ENCODE measurements around the gene SUFU. TPM values are rescaled to one million over a fixed set of nuclear protein-coding genes. Genes with fewer than 3 reads are reported as not detected.
A peak's percentile ranks its signal among the peaks of the same experiment; 100 is the strongest.

SUFU gene
- total RNA-seq, 4 donors from 2014 or later = 5.0 to 8.9 (median 6.8) TPM

DNA sequence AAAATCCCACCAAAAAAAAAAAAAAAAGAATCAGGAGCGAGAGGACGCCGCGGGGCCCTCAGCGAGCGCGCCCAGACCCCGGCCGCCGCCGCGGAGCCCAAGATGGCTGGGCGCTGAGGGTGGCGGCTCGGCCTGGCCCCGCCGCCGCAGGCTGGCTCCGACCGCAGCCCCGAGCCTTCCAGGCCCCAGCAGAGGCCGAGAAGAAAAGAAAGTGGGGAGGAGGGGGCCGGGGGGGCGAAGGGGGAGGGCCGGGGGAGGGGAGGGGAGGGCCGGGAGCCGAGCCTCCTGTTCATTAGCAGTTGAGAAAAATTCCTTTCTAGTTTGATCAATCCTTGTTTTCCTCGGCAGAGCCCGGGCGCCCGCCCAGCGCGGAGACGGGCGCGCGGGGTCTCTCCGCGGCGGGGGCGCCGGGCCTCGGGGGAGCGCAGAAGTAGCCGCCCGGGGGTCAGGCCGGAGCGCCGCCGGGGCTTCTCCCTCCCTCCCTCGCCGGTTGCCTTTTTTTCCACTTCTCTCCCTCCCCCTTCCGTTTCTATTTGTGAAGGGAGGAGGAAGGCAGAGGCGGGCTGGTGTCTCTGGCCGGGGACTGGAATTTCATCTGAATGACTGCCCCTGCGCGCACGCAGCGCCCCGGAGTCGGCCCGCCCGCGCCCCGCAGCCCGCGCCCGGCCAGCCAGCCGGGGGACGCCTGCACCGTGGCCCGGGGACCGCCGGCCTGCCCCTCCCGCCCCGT, 139.7 kb downstream of the SUFU start:
- peak overlapping the region; percentile 85 to 94 (median 90) for H3K4me3 ChIP-seq
- DNase-seq = no peak

DNA sequence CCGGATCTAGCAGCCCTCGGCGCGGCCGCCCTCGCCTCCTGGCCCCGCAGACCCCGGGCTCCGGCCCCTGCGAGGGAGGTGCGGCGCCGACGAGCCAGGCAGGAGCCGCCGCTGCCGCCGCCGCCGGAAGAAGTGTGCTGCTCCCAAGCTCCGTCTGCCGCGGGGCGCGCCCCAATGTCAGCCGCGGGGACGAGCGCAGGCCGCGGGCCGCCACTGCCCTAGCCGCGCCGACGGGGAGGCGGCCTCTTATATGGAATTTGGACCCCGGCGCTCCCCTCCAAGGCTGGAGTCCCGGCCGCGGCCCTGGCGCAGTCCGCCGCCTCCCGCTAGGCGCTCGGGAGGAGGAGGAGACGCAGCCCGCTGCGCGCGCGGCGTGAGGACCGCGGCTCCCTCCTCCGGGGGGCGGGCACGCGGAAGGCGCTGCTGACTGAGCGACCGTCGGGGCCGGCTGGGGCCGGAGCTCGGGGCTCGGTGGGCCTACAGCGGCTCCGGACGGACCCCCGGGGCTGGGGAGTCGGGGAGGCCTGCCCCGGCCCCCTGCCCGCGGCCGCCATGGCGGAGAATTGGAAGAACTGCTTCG, 140.4 kb downstream of the SUFU start, which contains the start of gene TRIM8:
TRIM8 (plus strand) TSS at position 414 of the 580 bp plus-strand sequence; CDS start at position 553, 139 bp downstream.
- Histone ChIP-seq H3K27me3 (no peaks in the 10 kb centered on the region), H3K36me3 (no peaks in the 10 kb centered on the region), H3K9me3 (no peaks in the 10 kb centered on the region), H3K4me3 (peak within 1 kb of the TSS; percentile 85 to 94 (median 90)), H3K4me1 (peaks cover 31 to 46% (median 31%) of the 10 kb centered on the region in 3 donors), H3K27ac (peak within 1 kb of the TSS; percentile 97 to 100 (median 99))
- no CpG with 5 or more reads among the region's 80 CpGs for WGBS, 2 donors
- peak in 2 of 4 donors; percentile 11 to 56 for TF ChIP-seq POLR2A (IDR thresholded peaks at IDR 0.05)
- TF ChIP-seq, protein P1, sequence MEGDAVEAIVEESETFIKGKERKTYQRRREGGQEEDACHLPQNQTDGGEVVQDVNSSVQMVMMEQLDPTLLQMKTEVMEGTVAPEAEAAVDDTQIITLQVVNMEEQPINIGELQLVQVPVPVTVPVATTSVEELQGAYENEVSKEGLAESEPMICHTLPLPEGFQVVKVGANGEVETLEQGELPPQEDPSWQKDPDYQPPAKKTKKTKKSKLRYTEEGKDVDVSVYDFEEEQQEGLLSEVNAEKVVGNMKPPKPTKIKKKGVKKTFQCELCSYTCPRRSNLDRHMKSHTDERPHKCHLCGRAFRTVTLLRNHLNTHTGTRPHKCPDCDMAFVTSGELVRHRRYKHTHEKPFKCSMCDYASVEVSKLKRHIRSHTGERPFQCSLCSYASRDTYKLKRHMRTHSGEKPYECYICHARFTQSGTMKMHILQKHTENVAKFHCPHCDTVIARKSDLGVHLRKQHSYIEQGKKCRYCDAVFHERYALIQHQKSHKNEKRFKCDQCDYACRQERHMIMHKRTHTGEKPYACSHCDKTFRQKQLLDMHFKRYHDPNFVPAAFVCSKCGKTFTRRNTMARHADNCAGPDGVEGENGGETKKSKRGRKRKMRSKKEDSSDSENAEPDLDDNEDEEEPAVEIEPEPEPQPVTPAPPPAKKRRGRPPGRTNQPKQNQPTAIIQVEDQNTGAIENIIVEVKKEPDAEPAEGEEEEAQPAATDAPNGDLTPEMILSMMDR (IDR thresholded peaks at IDR 0.05) = peak in 1 of 6 experiments; percentile 13
- intact Hi-C loops (cut with DNase I) = no loop called here
- no peak for DNase-seq

More for the DNA sequence above, 139.7 kb downstream of the SUFU start:
- H3K36me3 ChIP-seq = no peaks in the 10 kb centered on the region
- H3K4me1 ChIP-seq = peaks cover 24 to 40% (median 25%) of the 10 kb centered on the region in 3 donors
- H3K9me3 ChIP-seq = no peaks in the 10 kb centered on the region
- peak overlapping the region; percentile 97 to 100 (median 99) for H3K27ac ChIP-seq
- TF ChIP-seq, protein P1 (IDR thresholded peaks at IDR 0.05) = peak in 1 of 6 experiments; percentile 4
- TF ChIP-seq POLR2A (IDR thresholded peaks at IDR 0.05) = peak in 2 of 4 donors; percentile 60 to 87
- intact Hi-C loops (cut with DNase I) = no loop called here
- 1% methylated on average over 17 to 45 of the region's 76 CpGs for WGBS, 2 donors
- no peaks in the 10 kb centered on the region for H3K27me3 ChIP-seq

DNA sequence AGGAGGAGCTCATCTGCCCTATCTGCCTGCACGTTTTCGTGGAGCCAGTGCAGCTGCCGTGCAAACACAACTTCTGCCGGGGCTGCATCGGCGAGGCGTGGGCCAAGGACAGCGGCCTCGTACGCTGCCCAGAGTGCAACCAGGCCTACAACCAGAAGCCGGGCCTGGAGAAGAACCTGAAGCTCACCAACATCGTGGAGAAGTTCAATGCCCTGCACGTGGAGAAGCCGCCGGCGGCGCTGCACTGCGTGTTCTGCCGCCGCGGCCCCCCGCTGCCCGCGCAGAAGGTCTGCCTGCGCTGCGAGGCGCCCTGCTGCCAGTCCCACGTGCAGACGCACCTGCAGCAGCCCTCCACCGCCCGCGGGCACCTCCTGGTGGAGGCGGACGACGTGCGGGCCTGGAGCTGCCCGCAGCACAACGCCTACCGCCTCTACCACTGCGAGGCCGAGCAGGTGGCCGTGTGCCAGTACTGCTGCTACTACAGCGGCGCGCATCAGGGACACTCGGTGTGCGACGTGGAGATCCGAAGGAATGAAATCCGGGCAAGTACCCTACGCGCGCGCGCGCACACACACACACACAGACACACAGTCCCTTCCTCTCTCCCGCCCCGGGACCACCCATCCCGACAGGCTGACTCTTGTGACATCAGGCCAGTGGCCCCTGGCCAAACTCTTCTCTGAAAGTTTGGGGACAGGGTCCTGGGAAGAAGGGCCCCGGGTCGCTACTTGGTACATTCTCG, 141.0 kb downstream of the SUFU start:
- intact Hi-C loops (cut with DNase I) = no loop called here

DNA sequence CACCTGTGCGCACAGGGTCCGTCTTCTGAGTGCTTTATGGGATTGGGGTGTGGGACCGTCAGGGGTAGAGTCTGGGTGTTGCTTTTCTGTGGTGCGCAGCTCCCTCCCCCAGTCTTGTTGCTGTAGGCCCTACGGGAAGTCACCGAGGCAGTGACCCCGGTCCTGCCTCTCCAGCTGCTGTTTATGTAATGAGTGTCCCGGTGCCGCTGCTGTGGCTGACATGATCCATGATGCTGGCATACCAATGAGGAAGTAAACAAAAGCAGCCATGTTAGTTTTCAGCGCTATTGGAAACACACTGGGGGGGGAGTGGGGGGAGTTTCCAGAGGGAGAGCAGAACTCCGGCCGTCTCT, 141.6 kb downstream of the SUFU start:
- H3K36me3 ChIP-seq = no peaks in the 10 kb centered on the region
- H3K27me3 ChIP-seq = no peaks in the 10 kb centered on the region
- intact Hi-C loops (cut with DNase I) = no loop called here
- H3K4me3 ChIP-seq = peak overlapping the region; percentile 85 to 94 (median 90)
- no peak for DNase-seq
- peak overlapping the region; percentile 97 to 100 (median 99) for H3K27ac ChIP-seq
- TF ChIP-seq POLR2A (IDR thresholded peaks at IDR 0.05) = peak in 1 of 4 donors; percentile 20
- TF ChIP-seq, protein P1 (IDR thresholded peaks at IDR 0.05) = no peak
- 0% methylated on average over 4 of the region's 12 CpGs; no CpG with 5 or more reads in 1 of the 2 donors for WGBS, 2 donors
- peaks cover 41 to 58% (median 43%) of the 10 kb centered on the region in 3 donors for H3K4me1 ChIP-seq
- H3K9me3 ChIP-seq = no peaks in the 10 kb centered on the region

More for the DNA sequence above, 141.0 kb downstream of the SUFU start:
- WGBS, 2 donors = 0% methylated on average over 1 of the region's 62 CpGs
- Histone ChIP-seq H3K36me3 (no peaks in the 10 kb centered on the region), H3K27ac (peak overlapping the region; percentile 97 to 100 (median 99)), H3K27me3 (no peaks in the 10 kb centered on the region), H3K4me1 (peaks cover 38 to 53% (median 38%) of the 10 kb centered on the region in 3 donors), H3K9me3 (no peaks in the 10 kb centered on the region), H3K4me3 (peak overlapping the region; percentile 85 to 94 (median 90))
- TF ChIP-seq POLR2A (IDR thresholded peaks at IDR 0.05) = peak in 1 of 4 donors; percentile 25
- TF ChIP-seq, protein P1 (IDR thresholded peaks at IDR 0.05) = peak; percentile 30 to 66 (median 56)
- DNase-seq = peak; percentile 75

Measured in esophagus squamous epithelium (tissue), 5 donors.